ENCODE data around the gene ADA.
"Not testable (repeated sequence)": the region's sequence is repeated elsewhere in the genome, so short reads cannot be mapped to it uniquely, and the experiment has no call there.

ADA gene

DNA sequence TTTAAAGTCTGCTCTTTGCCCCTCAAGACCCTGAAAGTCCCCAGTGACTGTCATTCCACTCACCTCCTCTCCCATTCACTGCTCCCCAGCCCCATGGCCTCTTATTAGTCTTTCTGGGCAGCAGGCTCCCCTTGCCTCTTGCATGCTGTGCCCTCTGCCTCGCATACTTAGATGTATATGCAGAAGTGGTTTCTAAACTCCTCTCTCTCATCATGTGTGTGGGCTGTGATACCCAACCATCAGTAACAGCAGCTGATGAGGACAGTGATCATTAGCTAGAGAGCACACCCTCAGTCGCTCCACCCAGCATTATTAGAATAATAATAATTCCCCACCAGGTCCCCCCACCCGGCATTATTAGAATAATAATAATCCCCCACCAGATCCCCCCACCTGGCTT is 54.6 kb downstream of the ADA start:
- no peak for DNase-seq

DNA sequence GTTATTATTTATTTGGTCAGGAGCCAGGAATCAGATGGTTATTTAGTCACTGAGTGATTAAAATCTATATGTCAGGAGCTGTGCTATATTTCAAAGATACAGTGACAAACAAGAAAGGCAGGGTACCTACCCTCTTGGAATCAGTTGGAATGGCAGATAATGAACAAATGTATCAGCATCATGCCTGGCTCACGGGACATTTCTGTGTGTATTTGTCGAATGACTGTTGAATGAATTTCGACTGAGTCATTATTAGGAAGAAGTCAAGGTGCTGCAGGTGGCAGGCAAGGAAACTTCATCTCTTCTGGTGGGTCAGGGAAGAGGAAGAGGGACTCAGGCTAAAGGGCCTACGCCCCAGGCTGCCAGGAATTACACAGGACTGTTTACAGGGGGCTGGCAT is 55.5 kb downstream of the ADA start:
- DNase-seq = no peak

GRCh38 chr20:44594730-44595129 is 56.8 kb downstream of the ADA start:
- DNase-seq = no peak

- no peak for DNase-seq
Measured at GRCh38 chr20:44593751-44594150, 57.7 kb downstream of the ADA start.

DNA sequence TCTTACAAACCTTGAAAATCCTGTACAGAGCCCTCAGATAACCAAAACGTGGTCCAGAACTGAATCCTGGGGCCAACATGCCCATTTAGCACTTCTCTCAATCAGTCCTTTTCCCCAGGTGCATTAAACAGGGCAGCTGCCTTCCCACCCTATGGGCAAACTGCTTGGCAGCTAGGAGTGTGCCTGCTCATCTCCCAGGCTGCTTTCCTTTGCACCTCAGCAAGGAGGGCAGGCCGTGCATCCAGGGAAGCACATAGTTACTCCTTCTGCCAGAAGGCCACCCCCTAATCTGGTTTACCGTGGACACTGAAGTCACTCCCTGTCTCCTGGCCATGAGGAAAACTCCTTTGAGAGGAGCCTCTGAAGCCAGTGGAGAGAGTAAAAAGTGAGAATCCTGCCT is 59.1 kb downstream of the ADA start:
- DNase-seq = no peak

DNA sequence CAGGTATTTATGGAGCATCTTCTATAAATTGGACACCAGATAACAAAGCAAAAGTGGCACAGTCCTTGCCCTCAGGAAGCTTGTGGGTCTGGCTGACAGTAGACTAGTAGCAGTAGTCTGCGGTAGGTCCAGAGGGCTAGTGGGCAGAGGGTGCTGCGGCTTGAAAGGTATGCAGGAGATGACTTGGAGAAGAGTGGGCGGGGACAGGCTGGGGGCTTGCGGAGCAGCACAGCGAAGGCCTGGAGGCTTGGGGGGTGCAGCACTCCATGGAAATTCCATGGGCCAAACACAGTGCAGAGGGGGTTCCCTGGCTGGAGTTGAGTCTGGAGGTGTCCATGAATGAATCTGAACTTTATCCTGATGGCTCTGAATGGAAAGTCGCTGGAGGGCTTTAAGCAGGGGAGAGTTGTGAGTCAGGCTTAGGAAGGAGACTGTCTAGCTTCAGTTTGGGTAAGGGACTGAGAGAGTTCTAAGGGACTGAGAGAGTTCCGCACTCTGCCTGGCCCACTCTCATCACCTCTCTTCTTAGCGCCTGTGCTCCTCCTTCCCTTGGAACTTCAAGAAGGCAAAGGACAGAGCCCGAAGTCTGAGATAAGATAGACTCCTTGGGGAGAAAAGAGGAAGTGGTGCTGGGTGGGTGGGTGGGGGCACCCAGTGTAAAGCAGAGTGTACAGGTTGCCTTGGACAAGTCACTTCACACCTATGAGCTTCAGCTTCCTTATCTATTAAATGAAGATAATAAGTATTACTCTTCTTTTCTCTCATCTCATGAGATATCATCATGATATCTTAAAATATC is 60.3 kb downstream of the ADA start:
- no peak for DNase-seq

GRCh38 chr20:44589537-44589936 is 62.0 kb downstream of the ADA start:
- no peak for DNase-seq

DNA sequence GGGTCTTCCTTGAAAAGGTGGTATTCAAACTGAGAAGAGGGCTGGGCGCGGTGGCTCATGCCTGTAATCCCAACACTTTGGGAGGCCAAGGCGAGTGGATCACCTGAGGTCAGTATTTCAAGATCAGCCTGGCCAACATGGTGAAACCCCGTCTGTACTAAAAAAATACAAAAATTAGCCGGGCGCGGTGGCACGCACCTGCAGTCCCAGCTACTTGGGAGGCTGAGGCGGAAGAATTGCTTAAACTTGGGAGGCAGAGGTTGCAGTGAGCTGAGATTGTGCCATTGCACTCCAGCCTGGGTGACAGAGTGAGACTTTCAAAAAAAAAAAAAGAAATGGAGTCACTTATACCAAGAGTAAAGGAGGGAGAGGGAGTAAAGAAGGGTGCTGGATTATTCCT is 63.2 kb downstream of the ADA start:
- DNase-seq = not testable (repeated sequence)

DNA sequence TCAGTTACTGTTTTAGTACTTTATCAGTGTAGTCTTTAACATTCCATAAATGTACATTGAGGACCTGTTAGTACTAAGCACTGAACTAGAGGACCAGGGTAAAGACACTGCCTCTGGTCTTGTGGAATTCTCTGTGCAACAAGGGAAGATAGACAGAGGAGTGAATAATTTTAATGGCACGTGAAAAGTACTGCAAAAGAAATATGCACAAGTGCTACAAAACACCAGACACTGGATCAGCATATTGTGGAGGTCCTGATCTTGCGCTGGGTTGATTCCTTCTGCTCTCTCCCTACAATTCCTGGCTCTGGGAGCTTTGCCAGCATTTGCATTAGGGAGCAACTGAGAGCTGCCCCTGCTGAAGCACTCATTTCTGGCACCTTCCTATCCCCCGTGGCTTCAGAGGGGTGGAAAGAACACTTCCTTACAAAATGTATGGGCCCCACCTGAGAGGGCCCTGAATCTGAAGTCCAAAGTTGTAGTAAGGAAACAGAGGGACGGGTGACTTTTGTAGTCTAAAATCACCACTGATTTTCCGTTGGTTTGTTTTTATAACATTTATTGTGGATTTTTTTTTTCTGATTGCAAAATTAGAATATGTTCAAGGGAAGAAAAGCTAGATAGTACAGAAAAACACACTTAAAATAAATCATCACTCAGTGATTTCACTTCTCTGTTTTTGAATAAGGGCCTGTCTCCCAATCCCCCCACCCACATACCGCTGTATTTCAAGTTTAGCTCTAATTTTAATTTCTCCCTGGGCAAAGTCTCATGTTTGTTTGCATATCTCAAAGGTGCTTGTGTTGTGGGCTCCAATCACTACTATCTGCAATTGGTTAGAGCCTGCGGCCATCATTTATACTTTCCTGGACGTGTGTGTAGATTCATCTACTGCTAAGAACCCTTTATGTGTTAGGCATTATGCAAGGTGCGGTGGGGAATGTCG is 64.2 kb downstream of the ADA start:
- DNase-seq = no peak

DNA sequence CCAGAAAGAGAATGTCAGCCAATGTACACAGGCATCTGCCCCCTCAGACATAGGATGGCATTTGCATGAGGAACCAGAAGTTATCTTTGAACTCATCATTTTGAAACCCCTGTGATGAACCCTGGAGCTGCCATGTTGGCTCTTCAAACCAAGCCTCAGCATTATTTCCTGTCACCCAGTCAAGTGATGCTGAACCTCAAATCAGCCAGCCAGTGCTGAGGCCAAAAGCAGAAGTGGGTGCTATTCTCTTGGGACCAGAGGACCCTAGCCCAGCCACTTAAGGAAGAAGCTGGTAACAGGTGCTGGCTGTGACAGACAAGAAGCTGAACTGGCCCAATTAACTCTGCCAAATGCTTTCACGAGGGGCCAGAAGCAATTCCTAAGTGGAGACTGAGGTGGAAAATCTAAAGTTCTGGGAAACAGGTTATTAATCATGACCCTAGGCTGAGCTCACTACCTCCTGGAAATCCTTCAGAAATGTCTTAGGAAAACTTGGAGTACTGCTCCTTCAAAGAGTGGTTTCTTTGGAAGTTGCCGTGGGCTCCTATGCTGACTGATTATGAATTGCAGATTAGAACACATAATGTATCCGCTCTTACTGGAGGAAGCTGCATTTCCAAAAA is 65.1 kb downstream of the ADA start:
- no peak for DNase-seq

DNA sequence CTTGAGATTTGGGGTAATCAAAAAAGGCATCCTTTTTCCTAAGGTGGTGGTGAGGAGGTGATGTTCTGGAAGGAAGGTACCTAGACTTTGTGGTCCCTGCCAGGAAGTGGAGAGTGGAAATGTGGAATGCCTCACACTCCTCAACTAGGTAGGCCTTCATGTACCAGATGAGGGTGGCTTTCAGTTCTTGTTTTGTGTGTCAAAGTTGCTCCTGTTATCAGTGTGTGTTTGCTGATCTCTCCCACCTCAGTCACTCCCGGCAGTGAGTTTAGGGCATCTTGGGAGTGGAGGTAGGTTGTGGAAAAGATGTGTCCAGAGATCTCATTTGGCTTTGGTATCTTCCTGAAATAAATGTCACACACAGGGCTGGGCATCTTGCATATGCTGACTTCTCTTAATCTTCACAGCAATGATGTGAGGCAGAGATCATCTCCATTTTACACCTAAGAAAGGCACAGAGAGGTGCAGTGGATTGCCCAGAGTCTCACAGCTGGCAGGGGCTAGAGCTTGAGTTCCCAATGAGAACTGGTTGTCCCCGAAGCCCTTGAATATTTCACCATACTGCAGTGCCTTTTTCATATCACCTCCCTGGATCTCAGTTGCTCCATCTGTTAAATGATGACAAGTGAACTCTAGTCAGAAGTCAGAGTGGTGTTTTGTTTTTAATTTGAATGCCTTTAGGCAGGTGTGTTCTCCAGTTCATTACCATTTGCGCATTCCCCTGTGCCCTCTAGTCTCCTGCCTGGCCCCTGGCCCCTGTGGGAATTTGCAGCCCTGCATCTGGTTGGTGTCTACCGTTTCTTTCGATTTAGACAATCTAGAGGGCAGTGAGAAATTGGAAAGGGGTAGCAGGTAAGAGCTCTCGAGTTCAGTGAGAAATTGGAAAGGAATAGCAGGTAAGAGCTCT is 66.2 kb downstream of the ADA start:
- no peak for DNase-seq

DNA sequence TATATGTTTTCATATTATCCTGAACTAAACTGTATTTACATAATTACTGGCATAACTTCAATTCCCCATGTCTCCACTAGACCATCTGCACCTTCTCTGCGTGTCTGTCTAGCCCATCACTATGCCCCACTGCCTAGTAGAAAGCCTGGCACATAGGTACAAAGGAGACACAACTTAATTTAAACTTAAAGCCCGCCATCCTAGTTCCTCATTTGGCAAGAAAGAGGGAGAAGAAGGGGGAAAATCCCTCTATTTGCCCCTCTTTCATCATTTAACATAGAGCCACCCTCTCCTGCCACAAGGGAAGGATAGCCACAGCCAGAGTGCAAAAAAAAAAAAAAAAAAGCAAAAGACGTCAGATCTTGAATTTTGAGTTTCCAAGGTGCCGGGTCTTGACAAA is 67.3 kb downstream of the ADA start:
- DNase-seq = no peak

GRCh38 chr20:44583157-44583556 is 68.3 kb downstream of the ADA start:
- no peak for DNase-seq

GRCh38 chr20:44582311-44583025 is 69.0 kb downstream of the ADA start, which contains the start of gene PKIG:
Gene PKIG (plus strand): TSS chr20:44582579. CDS start chr20:44614557, 31,978 bp downstream.
- peak; percentile 41 for DNase-seq

DNA sequence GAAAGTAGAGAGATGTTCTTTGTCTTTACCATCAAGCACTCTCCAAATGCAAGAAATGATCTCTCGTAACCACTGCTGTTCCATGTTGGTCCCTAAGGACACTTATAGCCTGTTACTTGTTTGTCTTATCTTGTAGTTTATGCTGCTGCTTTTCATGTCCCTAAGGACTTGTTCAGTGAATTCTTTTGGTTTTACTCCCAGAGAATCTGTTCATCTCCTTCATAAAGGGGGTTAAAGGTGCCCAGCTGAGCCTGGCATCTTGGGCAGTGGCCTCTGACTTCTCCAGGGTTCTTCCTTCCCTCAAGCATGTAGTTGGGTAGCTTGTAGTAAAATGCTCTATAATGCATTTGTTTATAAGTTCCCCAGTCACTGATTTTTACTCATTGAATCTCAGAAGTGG is 70.0 kb downstream of the ADA start:
- no peak for DNase-seq

DNA sequence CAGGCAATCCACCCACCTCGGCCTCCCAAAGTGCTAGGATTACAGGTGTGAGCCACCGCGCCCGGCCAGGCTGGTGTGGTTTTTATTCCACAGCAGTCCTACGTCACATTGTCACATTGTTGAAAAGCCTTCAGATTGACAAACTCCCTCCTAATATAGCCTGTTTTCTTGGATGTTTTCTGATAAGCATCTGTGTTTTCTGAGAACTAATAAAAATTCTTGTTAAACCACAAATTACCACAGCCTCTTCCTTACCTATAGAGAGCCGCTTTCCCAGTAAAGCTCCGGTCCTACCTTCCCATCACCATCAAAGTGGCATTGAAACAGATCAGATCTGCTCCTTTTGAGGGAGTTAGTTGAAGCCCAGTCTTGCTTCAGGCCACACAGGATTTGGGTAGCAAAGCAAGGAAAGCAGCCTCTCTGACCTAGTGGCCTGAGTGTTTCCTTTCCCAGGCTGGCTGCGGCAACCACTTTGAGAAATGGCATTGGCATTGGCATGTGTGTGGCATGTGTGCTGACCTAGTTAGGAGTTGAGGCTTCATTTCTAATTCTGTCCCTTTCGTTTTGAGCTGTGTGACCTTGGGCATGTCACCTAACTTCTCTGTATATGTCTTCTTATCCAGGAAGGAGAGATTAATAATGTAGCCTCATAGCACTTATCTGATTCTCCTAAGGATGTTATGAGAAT is 70.8 kb downstream of the ADA start:
- DNase-seq = no peak

DNA sequence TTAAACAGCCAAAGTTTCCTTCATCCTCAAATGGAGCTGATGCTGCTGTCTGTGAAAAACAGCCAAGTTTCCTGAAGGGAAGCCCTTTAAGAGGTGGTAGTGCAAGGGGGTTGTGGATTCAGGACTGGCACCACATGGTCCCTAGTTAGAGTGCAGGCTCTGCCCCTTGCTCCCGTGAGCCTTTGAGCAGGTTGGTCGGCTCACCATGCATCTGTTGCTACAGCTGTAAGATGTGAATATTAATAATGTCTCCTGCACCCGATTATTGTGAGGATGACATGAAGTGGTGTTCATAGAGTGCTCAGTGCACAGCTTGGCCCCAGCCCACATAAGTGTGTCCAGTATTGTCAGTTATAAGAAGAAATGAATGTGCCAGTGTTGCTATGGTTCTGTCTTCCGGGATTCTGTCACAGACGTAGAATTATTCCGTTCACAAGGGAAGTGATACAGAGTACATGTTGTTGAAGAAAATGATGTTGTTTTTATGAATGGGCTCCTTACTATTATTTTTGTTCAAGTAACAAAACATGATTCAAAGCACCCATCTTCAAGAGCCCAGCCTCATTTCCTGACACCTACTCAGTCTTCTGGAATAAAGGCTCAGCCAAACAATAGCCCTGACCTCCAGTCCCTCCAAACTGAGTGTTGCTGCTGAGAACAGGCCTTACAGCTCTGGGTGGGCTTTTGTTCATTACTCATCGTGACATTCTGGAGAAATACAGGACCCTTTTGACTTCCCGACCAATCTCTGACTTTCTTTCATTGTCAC is 72.0 kb downstream of the ADA start:
- no peak for DNase-seq

GRCh38 chr20:44576297-44576696 is 75.2 kb downstream of the ADA start:
- no peak for DNase-seq

- DNase-seq = no peak
Measured at GRCh38 chr20:44574372-44574771, 77.1 kb downstream of the ADA start.

GRCh38 chr20:44573501-44573869 is 78.0 kb downstream of the ADA start:
- DNase-seq = no peak

Measured in amniotic stem cell (primary cell).